Measurements from ENCODE around the gene GLP1R.

- TF ChIP-seq CTCF (IDR thresholded peaks at IDR 0.05) (peak in 1 of 3 experiments; percentile 10), POLR2A (IDR thresholded peaks at IDR 0.05) (no peak)
These were observed 66.4 kb downstream of the GLP1R start, which contains the start of gene SAYSD1 for GRCh38 chr6:39114704-39115599.
